ENCODE data around the gene CPXM2.

GRCh38 chr10:123912871-123913270 lies 21.3 kb upstream of the CPXM2 start:
- TF ChIP-seq CTCF (IDR thresholded peaks at IDR 0.05; ENCODE audit: insufficient read depth, low read length) = no peak
- TF ChIP-seq SPI1 (IDR thresholded peaks at IDR 0.05; ENCODE audit: borderline replicate concordance, low read depth) = no peak
- no peak for TF ChIP-seq REST (IDR thresholded peaks at IDR 0.05; ENCODE audit: insufficient replicate concordance, low read depth)
- no peak for TF ChIP-seq GABPA (IDR thresholded peaks at IDR 0.05; ENCODE audit: low read depth)
- TF ChIP-seq POLR2AphosphoS5 (IDR thresholded peaks at IDR 0.05; ENCODE audit: low read depth) = no peak
